ENCODE data around the gene UBP1. TPM values are rescaled to one million over a fixed set of nuclear protein-coding genes. Genes with fewer than 3 reads are reported as not detected.
A peak's percentile ranks its signal among the peaks of the same experiment; 100 is the strongest.

UBP1 gene
- total RNA-seq, 1 experiment from 2014 or later = 50.4 TPM

DNA sequence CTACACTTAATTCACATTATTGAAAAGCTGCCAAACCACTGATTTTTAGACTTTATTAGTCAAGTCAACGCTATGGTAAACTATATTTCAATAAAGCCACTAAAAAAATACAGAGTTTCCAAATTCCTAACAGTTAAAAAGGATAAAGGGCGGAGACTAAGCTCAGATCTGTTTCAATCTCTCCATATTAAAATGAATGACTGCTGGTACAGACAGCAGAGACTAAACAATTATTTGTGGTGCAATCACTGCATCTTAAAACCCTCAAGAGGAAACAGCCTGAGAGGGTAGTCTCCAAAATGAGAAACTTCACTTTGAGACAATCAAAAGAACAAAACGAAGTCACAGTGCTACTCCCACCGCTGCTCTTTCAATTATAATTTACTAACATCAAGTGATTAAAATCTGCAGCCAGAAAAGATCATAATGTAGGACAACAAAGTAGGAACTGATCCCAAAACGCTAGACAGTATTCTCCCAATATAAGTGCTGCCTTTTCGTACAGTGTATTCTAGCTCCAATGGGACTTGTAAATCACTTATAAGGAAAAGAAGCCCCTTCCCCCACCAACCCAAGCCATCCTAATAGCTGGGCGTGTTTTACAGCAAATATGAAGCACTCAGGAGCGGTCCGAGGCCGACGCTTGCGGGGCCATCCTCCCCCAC, 1.2 kb downstream of the UBP1 start:
- intact Hi-C loops (cut with micrococcal nuclease; ENCODE audit: unreplicated experiment) = no loop called here
- H3K27me3 ChIP-seq (ENCODE audit: insufficient read depth, low read depth) = no peaks in the 10 kb centered on the region
- TF ChIP-seq EZH2 (IDR thresholded peaks at IDR 0.05; ENCODE audit: low read depth) = no peak
- TF ChIP-seq, protein P1, sequence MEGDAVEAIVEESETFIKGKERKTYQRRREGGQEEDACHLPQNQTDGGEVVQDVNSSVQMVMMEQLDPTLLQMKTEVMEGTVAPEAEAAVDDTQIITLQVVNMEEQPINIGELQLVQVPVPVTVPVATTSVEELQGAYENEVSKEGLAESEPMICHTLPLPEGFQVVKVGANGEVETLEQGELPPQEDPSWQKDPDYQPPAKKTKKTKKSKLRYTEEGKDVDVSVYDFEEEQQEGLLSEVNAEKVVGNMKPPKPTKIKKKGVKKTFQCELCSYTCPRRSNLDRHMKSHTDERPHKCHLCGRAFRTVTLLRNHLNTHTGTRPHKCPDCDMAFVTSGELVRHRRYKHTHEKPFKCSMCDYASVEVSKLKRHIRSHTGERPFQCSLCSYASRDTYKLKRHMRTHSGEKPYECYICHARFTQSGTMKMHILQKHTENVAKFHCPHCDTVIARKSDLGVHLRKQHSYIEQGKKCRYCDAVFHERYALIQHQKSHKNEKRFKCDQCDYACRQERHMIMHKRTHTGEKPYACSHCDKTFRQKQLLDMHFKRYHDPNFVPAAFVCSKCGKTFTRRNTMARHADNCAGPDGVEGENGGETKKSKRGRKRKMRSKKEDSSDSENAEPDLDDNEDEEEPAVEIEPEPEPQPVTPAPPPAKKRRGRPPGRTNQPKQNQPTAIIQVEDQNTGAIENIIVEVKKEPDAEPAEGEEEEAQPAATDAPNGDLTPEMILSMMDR (conservative IDR thresholded peaks at IDR 0.05) = no peak
- H2AFZ ChIP-seq = peak overlapping the region; percentile 74
- DNase-seq = no peak
- ChIA-PET CTCF (no interaction called here), POLR2A (ENCODE audit: unreplicated experiment) (interaction anchor here (0.6 kb wide), 2 partner anchors 286 to 597 kb away, joined by 4 to 6 read pairs; no protein-coding TSS in a partner anchor)
- H3K4me2 ChIP-seq = peak overlapping the region; percentile 88
- peak overlapping the region; percentile 46; the same call in 1 of the 2 replicates for H3K27ac ChIP-seq
- H3K4me3 ChIP-seq = peak overlapping the region; percentile 78
- peaks cover 12% of the 10 kb centered on the region; the same call in 1 of the 2 replicates for H4K20me1 ChIP-seq (ENCODE audit: insufficient read depth)
- H3F3A ChIP-seq (ENCODE audit: insufficient read depth, low read depth) = peaks cover 23% of the 10 kb centered on the region; the same call in 1 of the 2 replicates
- H3K79me2 ChIP-seq (ENCODE audit: low read depth) = peaks cover 57% of the 10 kb centered on the region
- H3K36me3 ChIP-seq (ENCODE audit: low read depth) = no peaks in the 10 kb centered on the region
- BruUV-seq (replicated peaks) = no TSS peak
- no peaks in the 10 kb centered on the region for H3K9me3 ChIP-seq (ENCODE audit: insufficient read depth, low read depth)
- H3K4me1 ChIP-seq (replicated peaks; ENCODE audit: insufficient read depth) = peaks cover 17% of the 10 kb centered on the region
- H3K9me2 ChIP-seq (ENCODE audit: insufficient read depth) = no peaks in the 10 kb centered on the region

DNA sequence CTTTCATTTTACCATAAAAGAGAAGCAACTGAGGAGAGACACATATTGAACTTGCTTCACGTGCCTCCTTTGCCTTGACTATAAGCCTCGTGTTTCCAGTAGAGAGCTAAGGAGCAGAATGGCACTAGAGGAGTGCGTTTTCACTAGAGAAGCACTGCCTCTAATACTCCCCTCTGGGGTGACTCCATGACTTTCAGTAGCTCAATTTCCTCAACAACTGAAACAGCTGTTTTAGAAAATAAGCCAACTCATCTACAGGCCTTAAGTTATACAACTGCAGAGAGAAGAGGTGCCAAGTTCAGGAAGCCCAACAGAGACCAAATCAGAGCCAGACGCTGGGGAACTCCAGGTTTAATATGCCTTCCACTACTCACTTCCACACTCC, 1.9 kb downstream of the UBP1 start:
- Histone ChIP-seq H2AFZ (no peak overlapping the region), H3K4me2 (peak overlapping the region; percentile 88), H3K36me3 (ENCODE audit: low read depth) (no peaks in the 10 kb centered on the region), H4K20me1 (ENCODE audit: insufficient read depth) (peaks cover 12% of the 10 kb centered on the region; the same call in 1 of the 2 replicates), H3K27me3 (ENCODE audit: insufficient read depth, low read depth) (no peaks in the 10 kb centered on the region), H3K9me3 (ENCODE audit: insufficient read depth, low read depth) (no peaks in the 10 kb centered on the region), H3K27ac (0 out of 2 replicates have a peak overlapping the region, but pooled peaks have one; percentile 6), H3K4me1 (replicated peaks; ENCODE audit: insufficient read depth) (peaks cover 17% of the 10 kb centered on the region), H3K79me2 (ENCODE audit: low read depth) (peaks cover 65% of the 10 kb centered on the region), H3K4me3 (peak overlapping the region; percentile 78), H3F3A (ENCODE audit: insufficient read depth, low read depth) (peaks cover 23% of the 10 kb centered on the region; the same call in 1 of the 2 replicates), H3K9me2 (ENCODE audit: insufficient read depth) (no peaks in the 10 kb centered on the region)
- CTCF ChIA-PET = no interaction called here
- POLR2A ChIA-PET (ENCODE audit: unreplicated experiment) = interaction anchor here (0.6 kb wide), 2 partner anchors 287 to 596 kb away, joined by 4 to 6 read pairs; no protein-coding TSS in a partner anchor
- BruUV-seq (replicated peaks) = no TSS peak
- TF ChIP-seq EZH2 (IDR thresholded peaks at IDR 0.05; ENCODE audit: low read depth) = no peak
- TF ChIP-seq, protein P1 (conservative IDR thresholded peaks at IDR 0.05) = no peak
- intact Hi-C loops (cut with micrococcal nuclease; ENCODE audit: unreplicated experiment) = no loop called here
- no peak for DNase-seq

DNA sequence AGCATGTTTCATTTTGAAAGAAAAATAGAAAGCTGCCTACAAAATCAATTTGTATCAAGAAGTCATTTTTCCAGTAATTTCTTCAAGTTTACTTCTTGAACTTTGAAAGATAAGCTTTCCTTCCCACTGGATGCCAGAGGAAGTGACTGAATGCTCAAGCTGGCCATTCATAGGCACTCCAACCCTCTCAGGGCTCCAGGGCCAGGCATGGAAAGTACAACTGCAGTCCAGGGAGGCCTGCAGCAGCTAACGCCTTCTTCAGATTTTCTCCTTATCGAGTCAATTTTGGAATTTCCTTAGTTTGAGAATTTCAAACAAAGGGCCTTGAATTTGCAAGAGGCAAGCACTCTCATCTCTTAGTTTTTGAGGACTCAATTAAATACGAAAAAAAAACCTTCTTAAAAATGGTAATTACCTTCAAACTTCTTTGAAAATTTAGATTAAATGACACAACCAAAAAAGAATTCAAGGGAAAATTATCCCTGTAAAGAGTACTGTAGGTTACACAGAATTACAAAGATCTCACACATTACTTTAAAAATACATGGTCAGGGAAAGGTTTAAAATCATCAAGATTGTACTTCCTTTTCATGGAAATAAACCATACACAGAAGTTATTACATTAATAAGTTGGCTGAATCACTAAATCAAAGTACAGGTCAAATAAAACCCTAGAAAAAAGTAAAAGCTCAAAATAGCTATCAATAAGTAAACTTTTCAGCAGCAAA, 2.5 kb downstream of the UBP1 start:
- intact Hi-C loops (cut with micrococcal nuclease; ENCODE audit: unreplicated experiment) = no loop called here
- Histone ChIP-seq H2AFZ (no peak overlapping the region), H3K4me1 (replicated peaks; ENCODE audit: insufficient read depth) (peaks cover 17% of the 10 kb centered on the region), H3K9me3 (ENCODE audit: insufficient read depth, low read depth) (no peaks in the 10 kb centered on the region), H4K20me1 (ENCODE audit: insufficient read depth) (peaks cover 12% of the 10 kb centered on the region; the same call in 1 of the 2 replicates), H3K27ac (0 out of 2 replicates have a peak overlapping the region, but pooled peaks have one; percentile 6), H3K4me2 (peak overlapping the region; percentile 88), H3K4me3 (peak overlapping the region; percentile 78), H3K79me2 (ENCODE audit: low read depth) (peaks cover 70% of the 10 kb centered on the region), H3F3A (ENCODE audit: insufficient read depth, low read depth) (peaks cover 23% of the 10 kb centered on the region; the same call in 1 of the 2 replicates), H3K36me3 (ENCODE audit: low read depth) (no peaks in the 10 kb centered on the region), H3K27me3 (ENCODE audit: insufficient read depth, low read depth) (no peaks in the 10 kb centered on the region), H3K9me2 (ENCODE audit: insufficient read depth) (no peaks in the 10 kb centered on the region)
- CTCF ChIA-PET = no interaction called here
- DNase-seq = no peak
- TF ChIP-seq, protein P1 (conservative IDR thresholded peaks at IDR 0.05) = no peak
- TF ChIP-seq EZH2 (IDR thresholded peaks at IDR 0.05; ENCODE audit: low read depth) = no peak
- POLR2A ChIA-PET (ENCODE audit: unreplicated experiment) = interaction anchor here (0.7 kb wide), 1 partner anchor 10 kb away, joined by 9 read pairs; no protein-coding TSS in a partner anchor
- BruUV-seq (replicated peaks) = no TSS peak

Measured in PC-9 (cell line).